HepG2 (cell line): ENCODE data around the gene NUP93. TPM values are rescaled to one million over a fixed set of nuclear protein-coding genes. Genes with fewer than 3 reads are reported as not detected.

Experiments
- AHR ChIP-seq: IDR thresholded peaks from 2 replicates; pipeline ENCODE4 v1.6.1; 2018; ENCODE audit warnings: missing genetic modification reagents, missing compliant biosample characterization
- CHD2 ChIP-seq: IDR thresholded peaks from 2 replicates; pipeline ENCODE4 v1.6.1; 2011; ENCODE audit warnings: low read depth, low read length, improper control_type of control experiment
- CHD4 ChIP-seq: fragments of 200-600 bp; sonication (generic); IDR thresholded peaks from 2 replicates; pipeline ENCODE4 v1.7.0; 2017; ENCODE audit warnings: mild to moderate bottlenecking, low read length, borderline replicate concordance
- CREB1 ChIP-seq, 2 experiments: fragments of 450-650 bp in 1 of 2; IDR thresholded peaks; 2 replicates each; pipeline ENCODE4 v1.6.1; 2016 to 2017; ENCODE audit warnings: control low read depth in 1 of 2, mild to moderate bottlenecking in 1 of 2, missing compliant biosample characterization in 1 of 2, missing genetic modification characterization in 1 of 2
- ELF3 ChIP-seq: IDR thresholded peaks from 2 replicates; pipeline ENCODE4 v1.6.1; 2016; ENCODE audit warnings: missing genetic modification reagents, missing compliant biosample characterization
- EZH2 ChIP-seq: conservative IDR thresholded peaks from 2 replicates; pipeline ENCODE4 v1.6.1; 2012; ENCODE audit warnings: mild to moderate bottlenecking, low read depth, low read length, moderate library complexity
- FOXM1 ChIP-seq: sonication (generic); formaldehyde crosslinking; IDR thresholded peaks from 2 replicates; pipeline ENCODE4 v1.5.0; 2020; ENCODE audit warnings: missing genetic modification reagents
- HNF4A ChIP-seq: sonication (generic); formaldehyde crosslinking; IDR thresholded peaks from 2 replicates; pipeline ENCODE4 v1.4.0; 2020; ENCODE audit warnings: missing genetic modification reagents
- JDP2 ChIP-seq: sonication (generic); formaldehyde crosslinking; IDR thresholded peaks from 2 replicates; pipeline ENCODE4 v1.8.1; 2022; ENCODE audit warnings: missing genetic modification reagents, borderline replicate concordance
- MEIS2 ChIP-seq: sonication (generic); formaldehyde crosslinking; IDR thresholded peaks from 2 replicates; pipeline ENCODE4 v1.9.0; 2021; ENCODE audit warnings: mild to moderate bottlenecking, missing genetic modification reagents
- NFE2L2 ChIP-seq: fragments of 150-350 bp; IDR thresholded peaks from 2 replicates; pipeline ENCODE4 v1.6.1; 2014; ENCODE audit warnings: low read length
- NFYB ChIP-seq: sonication (generic); formaldehyde crosslinking; IDR thresholded peaks from 2 replicates; pipeline ENCODE4 v1.4.0; 2020; ENCODE audit warnings: missing genetic modification reagents
- RXRB ChIP-seq: IDR thresholded peaks from 2 replicates; pipeline ENCODE4 v1.6.1; 2016; ENCODE audit warnings: borderline replicate concordance, missing genetic modification reagents, missing compliant biosample characterization
- SMC3 ChIP-seq: IDR thresholded peaks from 2 replicates; pipeline ENCODE4 v1.6.1; 2011; ENCODE audit warnings: low read length, improper control_type of control experiment
- TEAD3 ChIP-seq: optimal IDR thresholded peaks from 2 replicates; pipeline ENCODE3; 2016; ENCODE audit warnings: borderline replicate concordance
- TSC22D2 ChIP-seq: sonication (generic); formaldehyde crosslinking; IDR thresholded peaks from 2 replicates; pipeline ENCODE4 v1.5.1; 2020; ENCODE audit warnings: missing genetic modification reagents, mild to moderate bottlenecking, borderline replicate concordance
- U2AF1 ChIP-seq: fragments of 200-400 bp; formaldehyde crosslinking; optimal IDR thresholded peaks from 2 replicates; pipeline ENCODE3; 2017; ENCODE audit warnings: mild to moderate bottlenecking, low read depth, low read length
- ZBTB7B ChIP-seq: sonication (generic); formaldehyde crosslinking; IDR thresholded peaks from 2 replicates; pipeline ENCODE4 v1.4.0; 2020; ENCODE audit warnings: missing genetic modification reagents
- ZFP37 ChIP-seq: sonication (generic); formaldehyde crosslinking; IDR thresholded peaks from 2 replicates; pipeline ENCODE4 v1.4.0; 2020; ENCODE audit warnings: missing genetic modification reagents, borderline replicate concordance
- ZFP90 ChIP-seq: sonication (generic); formaldehyde crosslinking; IDR thresholded peaks from 2 replicates; pipeline ENCODE4 v1.8.0; 2022; ENCODE audit warnings: missing genetic modification reagents, mild to moderate bottlenecking, inconsistent platforms, borderline replicate concordance
- ZMYM3 ChIP-seq: sonication (generic); formaldehyde crosslinking; IDR thresholded peaks from 2 replicates; pipeline ENCODE4 v1.5.1; 2020; ENCODE audit warnings: mild to moderate bottlenecking, missing genetic modification reagents
- ZNF263 ChIP-seq: sonication (generic); formaldehyde crosslinking; IDR thresholded peaks from 2 replicates; pipeline ENCODE4 v1.4.0; 2020; ENCODE audit warnings: missing genetic modification reagents
- ZNF275 ChIP-seq: sonication (generic); formaldehyde crosslinking; IDR thresholded peaks from 2 replicates; pipeline ENCODE4 v1.8.0; 2022; ENCODE audit warnings: missing genetic modification reagents, mild to moderate bottlenecking, inconsistent platforms, borderline replicate concordance
- ZNF33B ChIP-seq: sonication (generic); formaldehyde crosslinking; IDR thresholded peaks from 2 replicates; pipeline ENCODE4 v1.5.1; 2020; ENCODE audit warnings: mild to moderate bottlenecking, missing genetic modification reagents
- ZNF431 ChIP-seq: sonication (generic); formaldehyde crosslinking; IDR thresholded peaks from 2 replicates; pipeline ENCODE4 v1.9.0; 2022; ENCODE audit warnings: missing genetic modification reagents, low read depth, mild to moderate bottlenecking, borderline replicate concordance
- ZNF572 ChIP-seq: sonication (generic); formaldehyde crosslinking; IDR thresholded peaks from 2 replicates; pipeline ENCODE4 v1.5.1; 2020; ENCODE audit warnings: mild to moderate bottlenecking, missing genetic modification reagents
- ZNF580 ChIP-seq: IDR thresholded peaks from 2 replicates; pipeline ENCODE4 v1.6.1; 2016; ENCODE audit warnings: low read depth, borderline replicate concordance
- ZNF660 ChIP-seq: sonication (generic); formaldehyde crosslinking; IDR thresholded peaks from 2 replicates; pipeline ENCODE4 v1.5.1; 2020; ENCODE audit warnings: mild to moderate bottlenecking, low read depth, missing genetic modification reagents, borderline replicate concordance
- ZNF720 ChIP-seq: sonication (generic); formaldehyde crosslinking; IDR thresholded peaks from 2 replicates; pipeline ENCODE4 v1.4.0; 2020; ENCODE audit warnings: missing genetic modification reagents
- ZSCAN25 ChIP-seq: sonication (generic); formaldehyde crosslinking; IDR thresholded peaks from 2 replicates; pipeline ENCODE4 v1.8.0; 2022; ENCODE audit warnings: mild to moderate bottlenecking, missing genetic modification reagents
- polyA plus RNA-seq, 8 experiments: library from polyadenylated mRNA; depleted of rRNA in 3 of 8; stranded (reverse) in 7 of 8; unstranded in 1 of 8; fragments of >200 nt; fragmentation: Illumina TruSeq in 4 of 8; extraction: Trizol in 4 of 8; gene quantifications; 2 replicates each; pipeline versions ENCODE4 v1.2.1 to v1.2.3, GENCODE V29; 2011 to 2016; ENCODE audit warnings: low read depth in 4 of 8, missing spikeins in 1 of 8, mixed read lengths in 1 of 8; ENCODE audit not compliant: insufficient read depth in 1 of 8
- total RNA-seq, 5 experiments: library from RNA; depleted of rRNA; stranded (reverse); fragments of >200 nt; fragmentation: Illumina TruSeq; extraction: Trizol; gene quantifications; 2 replicates each; pipeline ENCODE4 v1.2.3, GENCODE V29; 2016; ENCODE audit warnings: low read depth in 1 of 5

NUP93 gene
- total and polyA plus RNA-seq, 2 of the 13 experiments (the other 11 are each of a cell fraction or from before 2014, with no cell fraction given): 58.5 to 140 TPM

GRCh38 chr16:56869513-56870275 lies 139.8 kb downstream of the NUP93 start (continued):
- peak; percentile 56; the same call in 1 of the 2 replicates for TF ChIP-seq FOXM1 (CRISPR knock-in tag)
- TF ChIP-seq ZSCAN25 (CRISPR knock-in tag): peak; percentile 55; the same call in 1 of the 2 replicates
- TF ChIP-seq HNF4A (CRISPR knock-in tag): 0 out of 2 replicates have a peak, but pooled peaks have one; percentile 8
- TF ChIP-seq AHR: 0 out of 2 replicates have a peak, but pooled peaks have one; percentile 53
- TF ChIP-seq TEAD3: peak; percentile 69
- peak; percentile 70; the same call in 1 of the 2 replicates for TF ChIP-seq ZNF263 (CRISPR knock-in tag)
- TF ChIP-seq ZBTB7B (CRISPR knock-in tag): 0 out of 2 replicates have a peak, but pooled peaks have one; percentile 35
- peak; percentile 73; the same call in 1 of the 2 replicates for TF ChIP-seq CHD4
- TF ChIP-seq RXRB (CRISPR knock-in tag): peak; percentile 44; the same call in 1 of the 2 replicates
- 0 out of 2 replicates have a peak, but pooled peaks have one; percentile 59 for TF ChIP-seq ZNF33B (CRISPR knock-in tag)
- no peak for TF ChIP-seq EZH2
- TF ChIP-seq ZMYM3: peak; percentile 96
- 0 out of 2 replicates have a peak, but pooled peaks have one; percentile 53 for TF ChIP-seq ZNF275
- TF ChIP-seq U2AF1: no peak
- TF ChIP-seq SMC3: peak; percentile 87
- TF ChIP-seq CHD2: no peak
- TF ChIP-seq ZNF572 (CRISPR knock-in tag): 0 out of 2 replicates have a peak, but pooled peaks have one; percentile 37
- TF ChIP-seq NFE2L2: peak; percentile 42; the same call in 1 of the 2 replicates
- peak; percentile 45; the same call in 1 of the 2 replicates for TF ChIP-seq ZNF580 (CRISPR knock-in tag)
- TF ChIP-seq ZNF660: 0 out of 2 replicates have a peak, but pooled peaks have one; percentile 32
- no peak for TF ChIP-seq NFYB (CRISPR knock-in tag)
- peak; percentile 70 for TF ChIP-seq ZFP90 (CRISPR knock-in tag)
- TF ChIP-seq TSC22D2 (CRISPR knock-in tag): no peak
- TF ChIP-seq MEIS2 (CRISPR knock-in tag): 0 out of 2 replicates have a peak, but pooled peaks have one; percentile 25
- no peak for TF ChIP-seq ZNF431 (CRISPR knock-in tag)
- no peak for TF ChIP-seq JDP2
- peak; percentile 49; the same call in 1 of the 2 replicates for TF ChIP-seq ELF3 (CRISPR knock-in tag)
- TF ChIP-seq CREB1 (IDR thresholded peaks at IDR 0.05): 0 out of 2 replicates have a peak, but pooled peaks have one; percentile 25
- TF ChIP-seq CREB1 (CRISPR knock-in tag; IDR thresholded peaks at IDR 0.05): no peak
- no peak for TF ChIP-seq ZNF720 (CRISPR knock-in tag)
- TF ChIP-seq ZFP37 (CRISPR knock-in tag): 0 out of 2 replicates have a peak, but pooled peaks have one; percentile 60
